HepG2 (cell line): Measurements from ENCODE around the gene VPS37B. TPM values are rescaled to one million over a fixed set of nuclear protein-coding genes. Genes with fewer than 3 reads are reported as not detected.
A peak's percentile ranks its signal among the peaks of the same experiment; 100 is the strongest.

ENCODE experiments used
- BRD4 ChIP-seq: sonication (generic); formaldehyde crosslinking; IDR thresholded peaks from 2 replicates; pipeline ENCODE4 v1.4.0; 2020; ENCODE audit warnings: missing genetic modification reagents
- CERS6 ChIP-seq: sonication (generic); formaldehyde crosslinking; IDR thresholded peaks from 2 replicates; pipeline ENCODE4 v1.5.0; 2020; ENCODE audit warnings: missing genetic modification reagents
- ELK4 ChIP-seq: sonication (generic); formaldehyde crosslinking; IDR thresholded peaks from 2 replicates; pipeline ENCODE4 v1.9.0; 2021; ENCODE audit warnings: missing genetic modification reagents, borderline replicate concordance
- THAP11 ChIP-seq: IDR thresholded peaks from 2 replicates; pipeline ENCODE4 v1.6.1; 2016; ENCODE audit warnings: missing biosample characterization, missing genetic modification reagents
- ZHX2 ChIP-seq, 2 experiments: sonication (generic) in 1 of 2; formaldehyde crosslinking in 1 of 2; IDR thresholded peaks; 2 replicates each; pipeline versions ENCODE4 v1.6.1 to v1.9.0; 2014 to 2022; ENCODE audit warnings: antibody characterized with exemption in 1 of 2, borderline replicate concordance in 1 of 2, inconsistent platforms in 1 of 2, low read depth in 1 of 2, missing genetic modification reagents in 1 of 2
- ZKSCAN5 ChIP-seq: sonication (generic); formaldehyde crosslinking; IDR thresholded peaks from 2 replicates; pipeline ENCODE4 v1.5.1; 2020; ENCODE audit warnings: mild to moderate bottlenecking, missing genetic modification reagents
- ZMAT5 ChIP-seq: sonication (generic); formaldehyde crosslinking; IDR thresholded peaks from 2 replicates; pipeline ENCODE4 v1.5.0; 2020; ENCODE audit warnings: mild to moderate bottlenecking, low read depth, missing genetic modification reagents, borderline replicate concordance
- ZNF235 ChIP-seq: sonication (generic); formaldehyde crosslinking; IDR thresholded peaks from 2 replicates; pipeline ENCODE4 v1.8.1; 2023; ENCODE audit warnings: mild to moderate bottlenecking, missing genetic modification reagents, borderline replicate concordance
- ZNF281 ChIP-seq: sonication (generic); formaldehyde crosslinking; IDR thresholded peaks from 2 replicates; pipeline ENCODE4 v1.4.0; 2020; ENCODE audit warnings: missing genetic modification reagents, borderline replicate concordance
- ZNF512B ChIP-seq: sonication (generic); formaldehyde crosslinking; IDR thresholded peaks from 2 replicates; pipeline ENCODE4 v1.5.1; 2020; ENCODE audit warnings: missing genetic modification reagents, mild to moderate bottlenecking, borderline replicate concordance
- ZNF563 ChIP-seq: sonication (generic); formaldehyde crosslinking; IDR thresholded peaks from 2 replicates; pipeline ENCODE4 v1.8.0; 2022; ENCODE audit warnings: mild to moderate bottlenecking, moderate library complexity, missing genetic modification reagents
- polyA plus RNA-seq, 8 experiments: library from polyadenylated mRNA; depleted of rRNA in 3 of 8; stranded (reverse) in 7 of 8; unstranded in 1 of 8; fragments of >200 nt; fragmentation: Illumina TruSeq in 4 of 8; extraction: Trizol in 4 of 8; gene quantifications; 2 replicates each; pipeline versions ENCODE4 v1.2.1 to v1.2.3, GENCODE V29; 2011 to 2016; ENCODE audit warnings: low read depth in 4 of 8, missing spikeins in 1 of 8, mixed read lengths in 1 of 8; ENCODE audit not compliant: insufficient read depth in 1 of 8
- total RNA-seq, 5 experiments: library from RNA; depleted of rRNA; stranded (reverse); fragments of >200 nt; fragmentation: Illumina TruSeq; extraction: Trizol; gene quantifications; 2 replicates each; pipeline ENCODE4 v1.2.3, GENCODE V29; 2016; ENCODE audit warnings: low read depth in 1 of 5

Gene VPS37B
- total and polyA plus RNA-seq, 2 of the 13 experiments (the other 11 are each of a cell fraction or from before 2014, with no cell fraction given) = 4.6 to 5.3 TPM

GRCh38 chr12:122895704-122896636, at the start of gene VPS37B (continued):
- no peak for TF ChIP-seq ZNF235 (CRISPR knock-in tag)
- TF ChIP-seq BRD4 (CRISPR knock-in tag) = 0 out of 2 replicates have a peak, but pooled peaks have one; percentile 19
- peak; percentile 66 for TF ChIP-seq THAP11 (CRISPR knock-in tag)
- TF ChIP-seq ZHX2 (IDR thresholded peaks at IDR 0.05; ENCODE audit: low read depth) = peak; percentile 100
- TF ChIP-seq ZHX2 (CRISPR knock-in tag; IDR thresholded peaks at IDR 0.05; ENCODE audit: borderline replicate concordance) = no peak
- TF ChIP-seq CERS6 (CRISPR knock-in tag) = no peak
- TF ChIP-seq ZNF281 (CRISPR knock-in tag) = peak; percentile 49; the same call in 1 of the 2 replicates
- no peak for TF ChIP-seq ZNF512B
- no peak for TF ChIP-seq ZKSCAN5 (CRISPR knock-in tag)
- no peak for TF ChIP-seq ZMAT5
- no peak for TF ChIP-seq ZNF563 (CRISPR knock-in tag)
- no peak for TF ChIP-seq ELK4 (CRISPR knock-in tag)
